Hepatocyte (in vitro differentiated cells): ENCODE data around the gene RGS17.

Source experiments
- CTCF ChIP-seq: fragments of 200-600 bp; sonication (generic); IDR thresholded peaks from 2 replicates; pipeline ENCODE4 v1.5.1; 2016; ENCODE audit warnings: antibody characterized with exemption, mild to moderate bottlenecking; ENCODE audit not compliant: poor library complexity
- EZH2phosphoT487 ChIP-seq: fragments of 200-600 bp; sonication (generic); IDR thresholded peaks from one replicate; pipeline ENCODE4 v1.6.1; 2018; ENCODE audit warnings: antibody characterized with exemption, mild to moderate bottlenecking, low read depth, moderate library complexity; ENCODE audit not compliant: unreplicated experiment, severe bottlenecking

GRCh38 chr6:152986978-152987377 is 144.1 kb downstream of the RGS17 start:
- no peak for TF ChIP-seq CTCF
- TF ChIP-seq EZH2phosphoT487 = no peak
